ENCODE measurements around the gene ELAC1.
"Not testable (repeated sequence)": the region's sequence is repeated elsewhere in the genome, so short reads cannot be mapped to it uniquely, and the experiment has no call there.

Gene ELAC1

GRCh38 chr18:50973367-50974126, 5.7 kb downstream of the ELAC1 start:
- DNase-seq, result no peak

DNA sequence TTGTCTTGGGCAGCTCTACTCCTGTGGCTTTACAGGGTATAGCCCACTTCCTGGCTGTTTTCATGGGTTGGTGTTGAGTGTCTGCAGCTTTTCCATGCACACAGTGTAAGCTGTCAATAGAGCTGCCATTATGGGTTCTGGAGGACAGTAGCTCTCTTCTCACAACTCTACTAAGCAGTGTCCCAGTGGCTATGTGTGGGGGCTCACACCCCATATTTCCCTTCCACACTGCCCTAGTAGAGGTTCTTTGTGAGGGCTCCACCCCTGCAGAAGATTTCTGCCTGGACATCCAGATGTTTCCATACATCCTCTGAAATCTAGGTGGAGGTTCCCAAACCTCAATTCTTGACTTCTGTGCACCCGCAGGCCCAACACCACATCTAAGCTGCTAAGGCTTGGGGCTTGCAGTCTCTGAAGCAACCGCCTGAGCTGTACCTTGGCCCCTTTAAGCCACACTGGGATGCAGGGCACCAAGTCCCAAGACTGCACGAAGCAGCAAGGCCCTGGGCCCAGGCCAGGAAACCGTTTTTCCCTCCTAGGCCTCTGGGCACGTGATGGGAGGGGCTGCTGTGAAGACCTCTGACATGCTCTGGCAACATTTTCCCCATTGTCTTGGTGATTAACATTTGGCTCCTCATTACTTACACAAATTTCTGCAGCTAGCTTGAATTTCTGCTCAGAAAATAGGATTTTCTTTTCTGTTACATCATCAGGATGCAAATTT, 9.4 kb downstream of the ELAC1 start:
- no peak for DNase-seq

DNA sequence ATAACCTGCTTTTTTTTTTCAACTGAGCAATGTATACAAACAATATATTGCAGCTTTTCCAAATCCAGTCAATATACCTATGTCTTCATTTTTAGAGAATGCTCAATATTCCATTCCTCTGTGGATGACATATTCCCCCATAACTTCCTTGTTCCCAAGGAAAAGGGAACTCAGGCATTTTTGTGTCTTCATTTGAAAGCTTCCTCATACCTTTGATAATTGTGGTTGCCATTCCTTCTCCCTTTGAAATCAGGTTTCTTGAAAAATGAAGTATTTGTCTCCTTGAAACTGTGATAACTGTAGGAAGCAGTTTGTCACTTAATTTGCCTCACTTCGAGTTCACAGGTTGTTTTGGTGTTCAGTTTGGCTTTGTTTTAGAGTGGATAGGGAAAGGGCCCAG, 13.5 kb downstream of the ELAC1 start:
- no peak for DNase-seq

DNA sequence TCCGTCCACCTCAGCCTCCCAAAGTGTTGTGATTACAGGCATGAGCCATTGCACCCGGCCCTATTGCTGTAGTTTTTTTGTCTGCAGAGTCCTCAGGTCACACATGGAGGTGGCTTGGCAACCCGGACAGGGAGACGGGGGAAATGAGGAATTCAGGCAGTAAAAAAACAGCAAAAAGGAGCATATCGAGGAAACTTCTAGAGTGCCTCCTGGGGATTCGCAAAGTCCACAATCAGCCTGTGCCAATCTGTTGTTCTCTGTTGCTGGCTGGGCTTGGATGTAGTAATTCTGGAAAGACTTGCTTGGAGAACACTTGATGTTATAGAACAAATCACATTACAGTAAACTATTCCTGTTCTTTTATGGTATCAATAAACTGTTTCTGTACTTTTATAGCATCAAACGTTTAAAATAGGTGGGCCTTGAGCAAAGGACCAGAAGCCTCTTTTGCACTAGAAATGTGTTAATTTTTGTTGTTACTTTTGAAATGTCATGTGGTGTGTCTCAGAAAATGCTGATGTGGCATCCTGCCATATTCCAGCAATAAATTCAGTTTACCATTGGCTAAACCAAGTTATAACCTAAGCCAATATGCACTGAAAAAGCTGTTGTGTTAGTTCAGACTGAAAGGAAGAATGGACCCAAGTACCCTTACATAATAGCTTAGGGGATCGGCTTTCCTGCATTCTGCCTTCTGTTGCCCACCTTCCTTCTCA, 14.4 kb downstream of the ELAC1 start:
- no peak for DNase-seq

GRCh38 chr18:50982802-50983179, 15.0 kb downstream of the ELAC1 start:
- DNase-seq, result peak; percentile 49

- no peak for DNase-seq
These were observed 18.7 kb downstream of the ELAC1 start for GRCh38 chr18:50986360-50987087.

DNA sequence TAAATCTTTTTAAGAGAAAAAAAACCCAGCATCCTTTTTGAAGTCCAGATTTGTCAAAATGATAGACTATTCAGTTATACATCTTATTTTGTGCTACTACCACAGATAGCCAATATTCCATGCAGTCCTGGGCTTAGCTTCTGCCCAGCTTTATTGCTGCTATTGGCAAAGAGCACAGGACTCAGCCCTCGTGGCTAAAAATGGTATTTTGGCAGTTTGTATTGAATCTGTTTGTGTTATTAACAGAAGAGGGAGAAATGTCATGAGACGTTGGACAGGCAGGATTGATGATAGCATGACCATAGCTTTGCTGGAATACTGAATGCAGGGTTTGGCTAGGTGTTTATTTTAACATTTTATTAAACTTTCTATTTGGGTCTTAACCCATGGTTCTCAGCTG, 19.4 kb downstream of the ELAC1 start:
- no peak for DNase-seq

DNA sequence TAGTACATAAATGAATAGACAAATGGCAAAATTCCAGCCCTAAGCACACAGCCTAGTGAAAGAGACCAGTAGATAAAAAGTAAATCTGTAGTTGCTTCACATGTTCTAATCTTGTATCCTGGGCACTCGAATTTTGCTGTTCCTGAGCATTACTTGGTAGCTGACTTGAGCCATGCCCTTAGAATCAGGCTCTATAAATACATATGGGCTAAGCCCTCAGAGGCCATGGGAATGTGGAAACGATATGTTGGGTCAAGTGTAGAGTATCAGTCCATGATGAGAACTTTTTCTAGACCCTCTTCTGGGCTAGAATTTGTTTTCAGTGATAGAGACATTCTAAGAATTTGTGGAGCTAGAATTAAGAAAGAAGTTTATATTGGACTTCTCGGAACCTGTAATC, 21.9 kb downstream of the ELAC1 start:
- DNase-seq, result no peak

DNA sequence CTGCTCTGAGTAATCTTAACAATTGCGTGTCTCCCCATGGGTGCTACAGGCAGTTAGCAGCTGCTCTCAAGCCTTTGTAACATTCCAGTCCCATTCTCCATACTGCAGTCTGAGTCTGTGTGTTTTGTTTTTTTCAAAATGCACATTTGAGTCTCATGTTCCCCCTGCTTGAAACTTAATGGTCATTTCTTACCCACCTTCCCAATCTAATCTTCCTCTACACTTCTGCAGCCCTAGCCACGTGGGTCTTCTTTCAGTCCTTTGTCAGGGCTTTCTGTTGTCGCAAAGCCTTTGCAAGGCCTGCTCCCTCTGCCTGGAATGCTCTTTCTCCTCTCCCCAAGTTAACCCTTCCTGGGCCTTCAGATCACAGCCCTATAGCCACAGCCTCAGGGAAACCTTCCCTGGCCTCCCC, 24.5 kb downstream of the ELAC1 start:
- no peak for DNase-seq

DNA sequence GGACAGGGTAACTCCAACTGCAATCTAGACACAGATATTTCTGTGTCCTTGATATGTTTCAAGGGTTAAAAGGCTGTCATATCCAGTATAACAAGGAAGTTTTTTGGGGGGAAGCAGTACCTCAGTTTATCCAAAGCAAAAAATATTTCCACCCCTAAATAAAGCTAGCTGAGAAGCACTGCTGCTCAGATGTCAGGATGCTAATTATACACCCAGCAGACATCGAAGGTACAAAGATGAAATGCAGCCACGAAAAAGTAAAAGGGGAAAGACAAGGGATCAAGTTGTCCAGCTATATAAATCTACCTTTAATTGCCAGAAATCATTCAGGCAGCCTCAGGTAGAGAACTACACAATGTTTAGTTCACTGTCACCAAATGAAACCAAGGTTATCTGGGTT, 26.2 kb downstream of the ELAC1 start:
- DNase-seq, result no peak

DNA sequence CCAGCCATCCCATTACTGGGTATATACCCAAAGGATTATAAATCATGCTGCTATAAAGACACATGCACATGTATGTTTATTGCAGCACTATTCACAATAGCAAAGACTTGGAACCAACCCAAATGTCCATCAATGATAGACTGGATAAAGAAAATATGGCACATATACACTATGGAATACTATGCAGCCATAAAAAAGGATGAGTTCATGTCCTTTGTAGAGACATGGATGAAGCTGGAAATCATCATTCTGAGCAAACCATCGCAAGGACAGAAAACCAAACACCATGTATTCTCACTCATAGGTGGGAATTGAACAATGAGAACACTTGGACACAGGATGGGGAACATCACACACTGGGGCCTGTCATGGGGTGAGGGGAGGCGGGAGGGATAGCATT, 35.3 kb downstream of the ELAC1 start:
- DNase-seq, result not testable (repeated sequence)

DNA sequence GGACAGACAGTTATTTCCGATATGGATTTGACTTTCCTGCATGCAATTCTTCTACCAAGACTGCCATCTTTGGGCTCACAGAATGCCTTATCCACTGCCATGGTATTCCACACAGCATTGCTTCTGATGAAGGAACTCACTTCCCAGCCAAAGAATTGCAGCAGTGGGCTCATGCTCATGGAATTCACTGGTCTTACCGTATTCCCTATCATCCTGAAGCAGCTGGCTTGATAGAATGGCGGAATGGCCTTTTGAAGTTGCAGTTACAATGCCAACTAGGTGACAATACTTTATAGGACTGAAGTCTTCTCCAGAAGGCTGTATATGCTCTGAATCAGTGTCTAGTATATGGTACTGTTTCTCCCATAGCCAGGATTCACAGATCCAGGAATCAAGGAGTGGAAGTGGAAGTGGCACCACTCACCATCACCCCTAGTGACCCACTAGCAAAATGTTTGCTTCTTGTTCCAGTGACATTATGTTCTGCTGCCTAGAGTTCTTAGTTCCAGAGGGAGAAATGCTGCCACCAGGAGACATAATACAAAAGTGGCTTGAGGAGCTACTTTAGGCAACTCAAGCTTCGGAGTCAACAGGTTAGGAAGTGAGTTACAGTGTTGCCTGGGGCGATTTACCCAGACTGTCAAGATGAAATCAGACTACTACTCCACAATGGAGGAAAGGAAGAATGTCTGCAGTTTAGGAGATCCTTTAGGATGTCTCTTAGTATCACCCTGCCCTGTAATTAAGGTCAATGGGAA, 38.4 kb downstream of the ELAC1 start:
- DNase-seq, result no peak

DNA sequence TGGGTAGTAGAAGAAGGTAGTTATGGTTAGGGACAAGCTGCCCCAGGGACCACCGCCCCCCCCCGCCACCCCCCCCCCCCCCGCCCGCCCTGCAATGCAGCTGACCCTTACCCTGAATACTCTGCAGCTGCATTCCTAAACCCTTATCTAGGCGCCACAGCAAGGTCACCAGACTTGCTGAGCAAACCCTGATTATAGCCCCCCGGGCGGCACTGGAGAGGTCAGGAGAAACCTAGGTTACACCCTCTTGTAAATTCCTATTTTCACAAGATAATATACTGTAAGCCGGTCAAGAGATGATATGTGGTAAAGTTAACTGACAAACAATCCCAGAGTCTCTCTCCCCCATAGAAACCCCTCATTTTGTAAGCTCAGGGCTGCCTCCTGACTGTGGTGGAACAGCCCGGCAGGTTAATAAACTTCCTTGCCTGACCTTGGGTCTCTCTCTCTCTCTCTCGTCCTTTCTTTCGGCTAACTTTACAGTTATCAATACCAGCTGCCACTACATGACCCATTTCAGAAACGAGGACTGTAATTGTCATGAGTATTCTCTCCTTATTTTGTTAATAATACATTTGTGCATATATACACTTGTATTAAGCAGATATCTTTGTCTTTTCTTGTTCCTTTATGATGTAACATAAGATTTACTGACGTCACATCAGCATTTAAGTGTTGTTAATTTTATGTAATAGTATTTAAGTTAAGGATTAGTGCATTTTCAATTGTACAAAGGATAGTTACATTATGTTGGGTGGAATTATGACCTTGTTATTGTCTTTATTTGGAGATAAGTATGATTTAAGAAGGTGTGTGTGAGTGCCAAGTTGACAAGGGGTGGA, 39.3 kb downstream of the ELAC1 start:
- peak; percentile 59 for DNase-seq

DNA sequence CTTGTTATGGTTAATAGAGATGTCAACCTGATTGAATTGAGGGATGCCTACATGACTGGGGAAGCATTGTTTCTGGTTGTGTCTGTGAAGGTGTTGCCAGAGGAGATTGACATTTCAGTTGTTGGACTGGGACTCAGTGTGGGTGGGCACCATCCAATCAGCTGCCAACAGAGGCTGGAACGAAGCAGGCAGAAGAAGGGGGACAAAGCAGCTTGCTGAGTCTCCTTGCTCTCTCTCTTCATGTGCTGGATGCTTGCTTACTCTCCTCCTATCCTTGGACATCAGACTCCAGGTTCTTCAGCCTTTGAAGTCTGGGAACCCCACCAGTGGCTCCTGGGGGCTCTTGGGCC, 39.9 kb downstream of the ELAC1 start:
- DNase-seq, result no peak

DNA sequence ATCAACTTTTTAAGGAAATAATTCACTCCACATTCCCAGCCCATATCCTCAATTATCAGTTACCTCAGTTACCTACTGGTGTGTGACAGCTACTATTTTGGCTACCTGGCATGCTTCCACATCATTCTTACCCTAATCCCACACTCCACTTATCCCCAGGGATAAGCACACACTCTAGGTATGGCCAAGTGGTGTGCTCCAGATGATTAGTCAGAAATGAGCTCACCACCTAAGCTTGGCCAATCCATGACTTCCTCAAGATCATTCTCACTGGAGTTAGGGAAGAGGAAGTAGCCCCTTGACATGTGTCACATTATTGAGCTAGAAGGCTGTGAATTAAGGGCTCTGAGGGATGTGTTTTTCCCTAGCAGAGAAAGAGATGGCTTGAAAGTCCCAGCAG, 41.2 kb downstream of the ELAC1 start:
- DNase-seq, result no peak

- DNase-seq, result no peak
These were observed 42.4 kb downstream of the ELAC1 start for GRCh38 chr18:51010218-51010617.

DNA sequence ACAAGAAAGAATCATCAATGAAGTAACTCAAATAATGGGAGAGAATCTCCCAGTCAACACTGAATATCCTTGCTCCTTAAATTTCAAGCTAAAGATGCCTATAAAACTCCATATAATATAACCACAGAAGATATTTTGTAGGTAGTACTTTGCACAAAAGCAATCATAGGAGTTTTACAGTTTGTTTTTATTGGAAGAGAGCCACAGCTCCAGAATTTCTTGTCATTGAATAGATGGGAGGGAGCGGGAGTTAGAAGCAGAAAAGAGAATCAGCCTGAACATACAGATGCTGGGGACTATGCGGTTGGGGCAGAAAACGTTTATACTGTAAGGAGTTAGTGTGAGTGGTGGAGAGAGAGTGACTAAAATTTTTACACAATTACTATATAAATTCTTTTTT, 43.9 kb downstream of the ELAC1 start:
- DNase-seq, result no peak

- DNase-seq, result no peak
These were observed 44.6 kb downstream of the ELAC1 start for GRCh38 chr18:51012441-51012840.

- no peak for DNase-seq
These were observed 45.4 kb downstream of the ELAC1 start for GRCh38 chr18:51013259-51013658.

GRCh38 chr18:51017140-51017879, 49.5 kb downstream of the ELAC1 start:
- no peak for DNase-seq

DNA sequence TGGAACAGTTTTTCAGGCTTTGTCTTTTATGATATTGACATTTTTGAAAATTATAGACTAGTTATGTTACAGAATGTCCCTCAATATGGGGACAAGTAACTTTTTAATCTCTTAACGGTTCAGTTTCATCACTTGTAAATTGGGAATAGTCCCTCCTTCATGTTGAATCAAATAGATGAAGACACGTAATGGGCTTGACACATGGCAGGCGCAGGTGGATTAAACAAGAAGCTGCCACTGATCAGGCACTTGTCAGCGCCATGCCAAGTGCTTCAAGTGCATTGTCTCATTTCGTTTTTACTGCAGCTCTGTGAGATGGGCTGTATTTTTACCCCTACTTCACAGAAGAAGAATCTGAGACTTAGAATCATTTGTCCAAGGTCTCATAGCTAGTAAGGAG, 52.7 kb downstream of the ELAC1 start:
- DNase-seq, result no peak

All from hematopoietic multipotent progenitor cell treated with erythropoietin and hydrocortisone succinate and interleukin-3 and kit ligand, for 8 days (in vitro differentiated cells).